ENCODE data around the gene B3GAT3.

The B3GAT3 gene

GRCh38 chr11:62648967-62649364 lies 27.2 kb upstream of the B3GAT3 start (continued):
- TF ChIP-seq ZNF280D (tag by site-specific recombination; IDR thresholded peaks at IDR 0.05) (no peak), ZNF623 (tag by site-specific recombination; IDR thresholded peaks at IDR 0.05) (no peak), ZNF169 (tag by site-specific recombination; IDR thresholded peaks at IDR 0.05) (no peak), ZNF148 (tag by site-specific recombination; IDR thresholded peaks at IDR 0.05; ENCODE audit: borderline replicate concordance) (no peak), TCF7L2 (IDR thresholded peaks at IDR 0.05; ENCODE audit: borderline replicate concordance, low read depth, low read length) (no peak), OSR2 (tag by site-specific recombination; IDR thresholded peaks at IDR 0.05) (no peak), ZNF488 (tag by site-specific recombination; IDR thresholded peaks at IDR 0.05) (no peak), ZNF26 (tag by site-specific recombination; IDR thresholded peaks at IDR 0.05) (no peak)

GRCh38 chr11:62648185-62648966 lies 26.6 kb upstream of the B3GAT3 start:
- Histone ChIP-seq H3K4me3 (ENCODE audit: low read depth, low read length) (no peak overlapping the region), H3K4me1 (ENCODE audit: control insufficient read depth, insufficient read depth, low read length) (peaks cover 3% of the 10 kb centered on the region; the same call in 1 of the 2 replicates), H3K9me3 (ENCODE audit: control insufficient read depth, insufficient read depth, low read depth, low read length) (no peaks in the 10 kb centered on the region), H3K36me3 (ENCODE audit: control insufficient read depth in 2 of 2, insufficient read depth in 1 of 2, low read length in 2 of 2) (peaks cover 5 to 49% of the 10 kb centered on the region in 2 experiments; a peak in 2 of 3 replicates), H3K27ac (ENCODE audit: extremely low read depth, low read depth, low read length) (no peak overlapping the region)
- no peak for TF ChIP-seq ZNF791 (tag by site-specific recombination; IDR thresholded peaks at IDR 0.05)
- TF ChIP-seq ZNF513 (tag by site-specific recombination; IDR thresholded peaks at IDR 0.05): no peak
- no peak for TF ChIP-seq KLF9 (tag by site-specific recombination; IDR thresholded peaks at IDR 0.05; ENCODE audit: low read depth)
- TF ChIP-seq ZNF121 (tag by site-specific recombination; IDR thresholded peaks at IDR 0.05): no peak
- no peak for TF ChIP-seq ZNF76 (tag by site-specific recombination; IDR thresholded peaks at IDR 0.05; ENCODE audit: borderline replicate concordance, low read depth)
- no peak for TF ChIP-seq ZNF433 (tag by site-specific recombination; IDR thresholded peaks at IDR 0.05; ENCODE audit: low read depth)
- ChIA-PET CTCF (interaction anchor here (0.9 to 1.3 kb wide), 4 partner anchors 17 to 254 kb away, joined by 3 to 4 read pairs (median 4); partner anchors contain the start of genes C11orf98 and CSKMT), POLR2A (interaction anchor here (1.0 to 5.9 kb wide), 10 partner anchors 12 to 233 kb away, joined by 3 to 79 read pairs (median 4); partner anchors contain the start of genes C11orf98, CSKMT, HNRNPUL2 and LBHD1)
